Uterus (tissue), 2 donors: ENCODE results near the gene FAM168A.

Source experiments
- CTCF ChIP-seq, 4 experiments: fragments of 200-600 bp in 2 of 4; fragments of 450-650 bp in 2 of 4; sonication (generic) in 2 of 4; IDR thresholded peaks; one replicate each; pipeline ENCODE4 v1.5.1; 2016 to 2019; ENCODE audit warnings: antibody characterized with exemption in 4 of 4, mild to moderate bottlenecking in 2 of 4, moderate library complexity in 1 of 4
- POLR2A ChIP-seq, 2 donors: fragments of 450-650 bp; IDR thresholded peaks; one replicate each; pipeline ENCODE4 v1.6.1; 2016; ENCODE audit warnings: antibody characterized with exemption in 2 of 2, mild to moderate bottlenecking in 1 of 2, moderate library complexity in 1 of 2

- TF ChIP-seq CTCF (IDR thresholded peaks at IDR 0.05) (peak; percentile 85 to 96 (median 90)), POLR2A (IDR thresholded peaks at IDR 0.05) (no peak)
These were observed 246.8 kb downstream of the FAM168A start for GRCh38 chr11:73350908-73351636.
